DMS79 (cell line): ENCODE data around the gene SNRNP70.
"Not testable (repeated sequence)": the region's sequence is repeated elsewhere in the genome, so short reads cannot be mapped to it uniquely, and the experiment has no call there.

Source experiments
- DNase-seq: peaks from one replicate; lab custom pipeline; 2025; lab: John Stamatoyannopoulos, UW

Gene SNRNP70

GRCh38 chr19:49085020-49085867 is at the start of gene SNRNP70:
SNRNP70 (plus strand) TSS chr19:49085451; CDS start chr19:49086415, 964 bp downstream.
- DNase-seq = peak; percentile 97

GRCh38 chr19:49036815-49037214 is 48.4 kb upstream of the SNRNP70 start, which contains the start of gene CGB1:
CGB1 (minus strand) TSS chr19:49036895; CDS start chr19:49036711, 184 bp downstream.
- DNase-seq = not testable (repeated sequence)

GRCh38 chr19:49038111-49038510 is 47.1 kb upstream of the SNRNP70 start:
- DNase-seq = not testable (repeated sequence)

- not testable (repeated sequence) for DNase-seq
Observed at GRCh38 chr19:49038557-49039276, 46.5 kb upstream of the SNRNP70 start.

DNA sequence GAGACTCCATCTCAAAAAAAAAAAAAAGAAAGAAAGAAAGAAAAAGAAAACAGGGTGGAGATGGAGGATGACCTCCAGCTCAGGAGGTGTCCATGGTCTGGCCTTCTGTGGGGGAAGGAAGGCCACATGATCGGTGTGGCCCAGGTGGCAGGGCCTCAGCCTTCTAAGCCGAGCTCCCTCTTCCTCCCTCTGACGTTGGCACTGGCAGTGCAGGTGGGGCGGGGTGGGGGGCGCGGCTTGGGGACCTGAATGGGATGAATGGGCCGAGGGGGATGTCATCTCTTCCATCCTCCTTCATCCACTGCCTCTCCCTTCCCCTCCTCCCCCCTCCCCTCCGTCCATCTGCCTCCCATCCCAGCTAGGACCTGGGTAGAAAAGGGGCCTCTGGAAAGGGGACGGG is 45.5 kb upstream of the SNRNP70 start:
- not testable (repeated sequence) for DNase-seq

DNA sequence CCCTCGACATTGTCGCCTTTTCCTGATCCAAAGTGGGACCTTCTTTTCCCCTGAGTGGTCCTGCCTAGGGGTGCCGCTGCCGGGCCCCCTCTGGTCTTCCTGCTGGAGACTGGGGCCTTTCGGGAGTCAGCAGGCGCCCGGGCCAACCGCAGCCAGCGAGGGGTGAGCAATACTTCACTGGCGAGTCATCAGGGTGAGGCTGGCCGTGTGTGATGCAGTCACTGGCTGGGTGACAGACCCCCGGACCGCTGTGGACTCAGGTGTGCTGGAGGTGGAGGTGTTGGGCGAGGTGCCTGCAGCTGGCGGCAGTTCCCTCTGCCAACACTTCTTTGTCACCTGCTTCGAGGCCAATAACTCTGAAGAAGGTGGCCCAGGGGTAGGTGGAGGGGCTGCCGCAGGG is 43.1 kb upstream of the SNRNP70 start:
- DNase-seq = no peak

GRCh38 chr19:49042666-49043065 is 42.6 kb upstream of the SNRNP70 start:
- not testable (repeated sequence) for DNase-seq

DNA sequence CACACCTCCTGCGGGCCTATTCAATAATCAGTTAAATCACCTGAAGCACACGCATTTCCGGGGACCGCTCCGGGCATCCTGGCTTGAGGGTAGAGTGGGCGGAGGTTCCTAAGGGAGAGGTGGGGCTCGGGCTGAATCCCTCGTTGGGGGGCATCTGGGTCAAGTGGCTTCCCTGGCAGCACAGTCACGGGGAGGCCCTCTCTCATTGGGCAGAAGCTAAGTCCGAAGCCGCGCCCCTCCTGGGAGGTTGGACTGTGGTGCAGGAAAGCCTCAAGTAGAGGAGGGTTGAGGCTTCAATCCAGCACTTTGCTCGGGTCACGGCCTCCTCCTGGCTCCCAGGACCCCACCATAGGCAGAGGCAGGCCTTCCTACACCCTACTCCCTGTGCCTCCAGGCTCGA is 41.7 kb upstream of the SNRNP70 start, which contains the start of gene CGB5:
CGB5 (plus strand) TSS at position 301 of the 400 bp plus-strand sequence. CDS start 362 bp downstream, outside the sequence.
- DNase-seq = not testable (repeated sequence)

- DNase-seq = not testable (repeated sequence)
Observed at GRCh38 chr19:49049011-49049410, 36.2 kb upstream of the SNRNP70 start, which contains the start of gene CGB8. CGB8 (minus strand) TSS chr19:49049111; CDS start chr19:49048739, 372 bp downstream.

- DNase-seq = not testable (repeated sequence)
Observed at GRCh38 chr19:49049834-49050233, 35.4 kb upstream of the SNRNP70 start.

DNA sequence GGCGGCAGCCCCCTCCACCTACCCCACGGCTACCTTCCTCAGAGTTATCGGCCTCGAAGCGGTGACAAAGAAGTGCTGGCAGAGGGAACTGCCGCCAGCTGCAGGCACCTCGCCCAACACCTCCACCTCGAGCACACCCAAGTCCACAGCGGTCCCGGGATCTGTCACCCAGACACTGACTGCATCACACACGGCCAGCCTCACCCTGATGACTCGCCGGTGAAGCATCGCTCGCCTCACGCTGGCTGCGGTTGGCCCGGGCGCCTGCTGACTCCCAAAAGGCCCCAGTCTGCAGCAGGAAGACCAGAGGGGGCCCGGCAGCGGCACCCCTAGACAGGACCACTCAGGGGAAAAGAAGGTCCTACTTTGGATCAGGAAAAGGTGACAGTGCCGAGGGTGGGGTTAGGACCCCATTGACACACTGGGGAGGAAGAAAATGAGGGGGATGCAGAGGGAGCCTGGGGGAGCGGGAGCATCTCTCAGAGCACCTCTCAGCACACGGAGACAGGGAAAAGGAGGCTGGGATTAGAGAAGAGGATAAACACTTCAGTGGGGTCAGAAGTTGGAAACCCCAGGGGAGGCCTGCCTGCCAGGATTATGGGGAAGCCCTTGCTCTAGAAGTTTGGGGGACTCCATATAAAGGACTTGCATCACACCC is 34.7 kb upstream of the SNRNP70 start:
- not testable (repeated sequence) for DNase-seq

GRCh38 chr19:49056101-49056901 is 28.9 kb upstream of the SNRNP70 start:
- DNase-seq = no peak

DNA sequence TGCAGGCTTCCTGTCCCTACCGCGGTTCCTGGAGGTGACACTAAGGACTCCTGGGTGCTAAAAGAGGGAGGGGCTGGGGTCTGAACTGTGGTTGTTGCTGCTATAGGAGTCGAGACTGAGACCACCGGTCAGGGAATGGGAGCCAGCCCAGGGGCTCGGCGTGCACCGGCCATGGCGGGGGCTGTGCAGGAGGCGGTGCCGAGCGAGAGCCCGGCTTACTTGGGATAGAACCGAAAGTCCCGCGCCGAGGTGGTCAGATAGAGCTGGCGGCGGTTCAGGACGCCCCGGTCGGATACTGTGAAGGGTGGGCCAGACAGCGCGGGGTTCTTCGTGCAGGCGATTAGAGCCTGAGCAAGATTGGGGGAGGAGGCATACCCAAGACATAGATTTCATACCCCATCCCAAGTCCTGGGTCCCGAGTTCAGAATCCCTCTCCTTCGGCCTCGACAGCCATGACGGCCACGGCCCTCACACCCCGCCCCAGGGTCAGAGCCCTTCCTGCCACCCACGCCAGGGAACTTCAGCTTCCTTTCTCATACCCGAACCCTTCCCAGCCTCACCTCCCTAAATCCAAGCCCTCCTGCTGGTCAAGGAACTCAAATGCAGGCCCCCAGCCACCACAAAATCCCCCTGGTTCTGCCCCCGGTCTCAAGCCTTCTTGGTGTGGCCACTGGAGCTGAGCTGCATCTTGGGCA is 28.2 kb upstream of the SNRNP70 start:
- DNase-seq = not testable (repeated sequence)

DNA sequence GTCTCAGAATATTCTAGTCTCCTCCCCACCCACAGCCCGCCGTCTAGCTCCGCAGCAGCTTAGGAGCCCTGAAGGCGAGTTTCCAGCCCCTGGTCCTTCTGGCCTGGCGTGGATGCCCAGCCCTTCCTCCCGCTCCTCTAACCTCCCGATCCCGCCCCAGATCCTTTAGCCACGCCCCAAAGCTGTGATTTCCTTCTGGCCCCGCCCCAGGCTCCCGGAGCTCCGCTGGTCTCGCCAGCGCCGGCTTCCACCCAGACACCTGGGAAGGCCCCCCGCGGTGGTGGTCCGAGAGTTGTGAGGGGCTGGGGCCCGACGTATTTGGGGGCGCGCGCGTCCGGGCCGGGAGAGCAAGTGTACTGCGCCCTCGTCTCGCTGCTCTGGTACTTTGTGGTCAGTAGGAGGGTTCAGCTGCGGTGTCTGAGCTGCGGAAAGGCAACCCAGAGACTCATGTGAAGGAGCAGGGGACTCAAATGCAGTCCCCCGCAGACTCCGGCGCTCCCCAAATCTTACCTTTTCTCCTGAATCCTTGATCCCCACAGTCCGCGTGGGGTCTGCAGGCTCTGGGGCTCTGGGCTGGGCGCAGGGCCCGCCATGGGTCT is 27.5 kb upstream of the SNRNP70 start, which contains the start of gene CGB7:
CGB7 (minus strand) TSS at position 114 of the 599 bp plus-strand sequence. CDS start 2,374 bp downstream, outside the sequence.
- DNase-seq = no peak

GRCh38 chr19:49058562-49058961 is 26.7 kb upstream of the SNRNP70 start:
- DNase-seq = no peak

DNA sequence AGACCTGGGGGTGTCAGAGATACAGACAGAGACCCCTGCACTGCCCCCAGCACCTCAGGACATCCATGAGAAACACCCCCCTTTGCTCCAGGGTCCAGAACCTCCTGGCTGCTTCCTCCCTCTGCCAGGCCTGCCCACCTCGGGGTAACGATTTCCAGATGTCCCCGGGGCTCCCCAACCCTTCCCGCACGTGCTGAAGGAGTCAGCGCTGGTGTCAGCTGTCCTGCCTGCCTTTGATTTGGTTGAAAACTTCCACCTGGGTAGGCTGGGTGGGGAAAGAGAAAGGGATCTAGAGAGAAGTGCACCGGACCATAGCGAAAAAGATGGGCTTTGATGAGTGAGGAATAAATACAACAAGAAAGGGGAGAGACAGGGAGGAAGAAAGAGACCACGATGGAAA is 26.2 kb upstream of the SNRNP70 start:
- DNase-seq = no peak

DNA sequence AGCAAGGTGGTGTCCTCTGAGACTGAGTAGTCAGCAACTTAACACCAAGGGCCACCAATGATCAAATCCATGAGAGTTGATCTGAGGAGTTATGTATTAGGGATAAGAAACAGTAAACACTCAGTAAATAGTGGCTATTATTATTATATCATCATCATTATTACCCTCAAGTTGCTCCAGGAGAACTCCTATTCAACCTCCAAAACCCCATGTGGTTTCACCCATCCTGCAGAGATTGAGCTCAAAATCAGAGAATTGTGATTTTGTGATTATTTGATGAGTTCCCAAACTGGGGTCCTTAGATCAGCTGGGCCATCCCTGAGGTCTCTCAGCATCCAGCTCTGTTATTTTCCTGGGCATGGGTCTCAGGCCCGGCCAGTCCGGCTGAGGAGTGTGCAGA is 24.3 kb upstream of the SNRNP70 start:
- no peak for DNase-seq

GRCh38 chr19:49061445-49061844 is 23.8 kb upstream of the SNRNP70 start:
- no peak for DNase-seq

DNA sequence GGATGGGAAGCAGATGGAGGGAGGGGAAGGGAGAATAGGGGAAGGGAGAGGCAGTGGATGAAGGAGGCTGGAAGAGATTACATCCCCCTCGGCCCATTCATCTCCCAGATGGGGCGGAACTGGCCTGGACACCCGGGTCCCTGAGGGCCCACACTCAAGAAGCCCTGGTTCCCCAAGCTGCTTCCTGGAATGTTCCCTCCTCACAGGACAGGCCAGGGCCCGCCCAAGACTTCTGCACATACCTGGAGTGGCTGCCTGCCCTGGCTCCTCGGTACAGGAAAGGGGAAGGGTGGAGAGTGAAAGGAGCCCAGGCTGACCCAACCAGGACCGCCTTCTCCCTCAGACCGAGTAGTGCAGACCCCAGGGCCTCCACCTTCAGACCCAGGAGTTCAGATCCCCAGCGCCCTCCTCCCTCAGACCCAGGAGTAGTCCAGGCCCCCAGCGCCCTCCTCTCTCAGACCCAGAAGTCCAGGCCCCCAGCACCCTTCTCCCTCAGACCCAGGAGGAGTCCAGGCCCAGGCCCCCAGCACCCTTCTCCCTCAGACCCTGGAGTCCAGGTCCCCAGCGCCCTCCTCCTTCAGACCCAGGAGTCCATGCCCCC is 21.1 kb upstream of the SNRNP70 start:
- no peak for DNase-seq
